ENCODE results near the gene TCF25.
"Not testable (repeated sequence)": the region's sequence is repeated elsewhere in the genome, so short reads cannot be mapped to it uniquely, and the experiment has no call there.

DNA sequence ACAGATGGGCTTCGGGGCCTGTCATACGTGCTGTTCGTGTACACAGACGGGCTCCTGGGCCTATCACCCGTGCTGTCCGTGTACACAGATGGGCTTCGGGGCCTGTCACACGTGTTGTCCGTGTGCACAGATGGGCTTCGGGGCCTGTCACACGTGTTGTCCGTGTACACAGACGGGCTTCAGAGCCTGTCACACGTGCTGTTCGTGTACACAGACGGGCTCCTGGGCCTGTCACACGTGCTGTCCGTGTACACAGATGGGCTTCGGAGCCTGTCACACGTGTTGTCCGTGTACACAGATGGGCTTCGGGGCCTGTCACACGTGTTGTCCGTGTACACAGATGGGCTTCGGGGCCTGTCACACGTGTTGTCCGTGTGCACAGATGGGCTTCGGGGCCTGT, 5.7 kb downstream of the TCF25 start:
- TF ChIP-seq CTCF, POLR2A (IDR thresholded peaks at IDR 0.05): not testable (repeated sequence)

Measured in adrenal gland (tissue), 5 donors.